Measurements from ENCODE around the gene DNAAF1.

- TF ChIP-seq POLR2A (IDR thresholded peaks at IDR 0.05; ENCODE audit: low read depth, low read length), result no peak
- no peak for TF ChIP-seq CTCF (IDR thresholded peaks at IDR 0.05; ENCODE audit: extremely low read depth in 1 of 2, insufficient read depth in 1 of 2, low read depth in 1 of 2, low read length in 2 of 2)
- TF ChIP-seq EZH2 (IDR thresholded peaks at IDR 0.05; ENCODE audit: borderline replicate concordance, low read depth, low read length, severe bottlenecking), result no peak
- no peak for TF ChIP-seq JUN (IDR thresholded peaks at IDR 0.05; ENCODE audit: borderline replicate concordance, insufficient read depth, insufficient read length, low read depth)
- no peak for TF ChIP-seq POLR2AphosphoS5 (IDR thresholded peaks at IDR 0.05; ENCODE audit: insufficient read depth, low read depth, low read length)
- TF ChIP-seq MAX (IDR thresholded peaks at IDR 0.05; ENCODE audit: insufficient read depth, insufficient read length), result no peak
- TF ChIP-seq GATA2 (IDR thresholded peaks at IDR 0.05; ENCODE audit: insufficient read depth, insufficient read length, low read depth, low read length), result no peak
- no peak for TF ChIP-seq MYC (IDR thresholded peaks at IDR 0.05; ENCODE audit: low read depth, low read length)
These were observed 5.8 kb downstream of the DNAAF1 start for GRCh38 chr16:84150926-84151325.
